ENCODE measurements around the gene PTDSS2.

The PTDSS2 gene

GRCh38 chr11:494761-495536 is 44.9 kb downstream of the PTDSS2 start:
- DNase-seq = peak; percentile 48

- no peak for DNase-seq
Observed at GRCh38 chr11:495537-495931, 45.5 kb downstream of the PTDSS2 start.

- DNase-seq = no peak
Observed at GRCh38 chr11:496834-497564, 46.9 kb downstream of the PTDSS2 start.

GRCh38 chr11:497565-498296 is 47.7 kb downstream of the PTDSS2 start:
- no peak for DNase-seq

GRCh38 chr11:498297-499181 is 48.5 kb downstream of the PTDSS2 start:
- DNase-seq = no peak

- DNase-seq = no peak
Observed at GRCh38 chr11:499201-500076, 49.4 kb downstream of the PTDSS2 start.

GRCh38 chr11:501001-501682 is 51.1 kb downstream of the PTDSS2 start:
- DNase-seq = no peak

- no peak for DNase-seq
Observed at GRCh38 chr11:501683-502287, 51.7 kb downstream of the PTDSS2 start.

GRCh38 chr11:502288-503178 is 52.5 kb downstream of the PTDSS2 start:
- DNase-seq = no peak

- no peak for DNase-seq
Observed at GRCh38 chr11:503179-503981, 53.3 kb downstream of the PTDSS2 start.

- DNase-seq = no peak
Observed at GRCh38 chr11:504053-504993, 54.2 kb downstream of the PTDSS2 start.

- DNase-seq = no peak
Observed at GRCh38 chr11:504994-505344, 54.9 kb downstream of the PTDSS2 start.

GRCh38 chr11:506238-506994 is 56.3 kb downstream of the PTDSS2 start:
- DNase-seq = peak; percentile 54

GRCh38 chr11:506995-507726 is 57.1 kb downstream of the PTDSS2 start, which contains the start of gene RNH1:
Gene RNH1, minus strand, starts transcription at chr11:507242. Its CDS starts 5,080 bp downstream, at chr11:502162.
- DNase-seq = no peak

GRCh38 chr11:507727-508515 is 57.8 kb downstream of the PTDSS2 start:
- no peak for DNase-seq
